OCI-LY3 (cell line): ENCODE measurements around the gene FUT8.

ENCODE experiments used
- H2AFZ ChIP-seq: fragments of 200-600, 300-600 bp; shearing (Covaris generic); 2 replicates; pipeline ENCODE4 v1.6.0; 2014; ENCODE audit warnings: antibody characterized with exemption, low read depth, low read length
- H3K27ac ChIP-seq: fragments of 200-600, 300-600 bp; sonication (generic); 2 replicates; pipeline ENCODE4 v1.5.1; 2014; ENCODE audit warnings: mild to moderate bottlenecking, low read length, moderate library complexity, mixed read lengths
- H3K27me3 ChIP-seq: fragments of 200-600, 300-600 bp; sonication (generic); 2 replicates; pipeline ENCODE4 v1.6.1; 2014; ENCODE audit warnings: low read depth, low read length, mixed read lengths
- H3K36me3 ChIP-seq: fragments of 200-600, 300-600 bp; sonication (generic); replicated peaks from 2 replicates; pipeline ENCODE3; 2014; ENCODE audit warnings: low read depth, low read length, mixed read lengths
- H3K4me1 ChIP-seq: fragments of 300-600, 200-600 bp; sonication (generic); 2 replicates; pipeline ENCODE4 v1.6.1; 2014; ENCODE audit warnings: low read length, mixed read lengths
- H3K4me2 ChIP-seq: fragments of 200-600, 300-600 bp; sonication (generic); 2 replicates; pipeline ENCODE4 v1.6.1; 2014; ENCODE audit warnings: low read length, mixed read lengths
- H3K4me3 ChIP-seq: fragments of 300-600, 200-600 bp; sonication (generic); 2 replicates; pipeline ENCODE4 v1.5.1; 2014; ENCODE audit warnings: antibody characterized with exemption, mild to moderate bottlenecking, low read length, moderate library complexity
- H3K79me2 ChIP-seq: fragments of 300-600, 200-600 bp; shearing (Covaris generic); 2 replicates; pipeline ENCODE4 v1.6.1; 2014; ENCODE audit warnings: mild to moderate bottlenecking, low read length, mixed read lengths
- H3K9ac ChIP-seq: fragments of 300-600, 200-600 bp; shearing (Covaris generic); 2 replicates; pipeline ENCODE4 v1.6.0; 2014; ENCODE audit warnings: mild to moderate bottlenecking, low read length, moderate library complexity
- H3K9me3 ChIP-seq: fragments of 200-600, 300-600 bp; shearing (Covaris generic); 2 replicates; pipeline ENCODE4 v1.6.1; 2014; ENCODE audit warnings: low read length, mixed read lengths; ENCODE audit not compliant: insufficient read depth
- H4K20me1 ChIP-seq: fragments of 200-600, 300-600 bp; sonication (generic); 2 replicates; pipeline ENCODE4 v1.6.1; 2016; ENCODE audit warnings: low read length, mixed read lengths; ENCODE audit not compliant: insufficient read depth
- EZH2phosphoT487 ChIP-seq: fragments of 200-600 bp; shearing (Covaris generic); IDR thresholded peaks from 2 replicates; pipeline ENCODE4 v1.6.1; 2018; ENCODE audit warnings: antibody characterized with exemption, mixed run types, low read depth
- TF ChIP-seq, protein P1 (sequence below): fragments of 200-600, 300-600 bp; sonication (generic); IDR thresholded peaks from 2 replicates; pipeline ENCODE4 v1.5.1; 2014; ENCODE audit warnings: antibody characterized with exemption, low read length, low read depth

FUT8 gene

DNA sequence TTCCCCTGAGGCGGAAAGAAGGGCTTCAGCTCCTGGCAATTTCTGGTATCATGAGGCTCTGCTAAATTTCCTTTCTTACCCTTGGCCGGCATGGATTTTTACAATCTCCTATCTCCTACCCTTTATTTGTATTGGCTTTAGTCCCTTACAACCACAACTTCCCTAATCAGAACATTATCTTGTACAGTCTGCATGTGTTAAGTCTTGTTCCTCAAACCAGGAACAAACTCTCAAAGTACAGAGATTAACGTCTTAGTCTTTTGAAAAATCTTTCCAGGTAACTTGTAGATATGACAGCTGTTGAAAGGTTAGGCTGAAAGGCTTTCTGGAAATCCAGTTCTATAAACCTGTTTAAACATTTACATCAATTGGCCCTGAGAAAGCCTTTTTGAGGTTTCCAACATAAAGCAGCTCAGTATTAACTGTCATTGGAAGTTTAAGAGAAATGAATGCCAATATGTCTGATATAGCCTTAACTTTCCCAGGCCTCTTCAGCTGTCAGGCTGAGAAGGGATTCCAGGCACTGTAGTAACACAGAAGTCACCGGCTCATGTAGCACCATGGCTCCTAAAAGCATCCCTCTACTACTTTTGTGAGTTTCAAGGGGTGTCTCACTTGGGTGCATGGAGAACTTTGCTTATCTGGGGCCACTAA lies 360.5 kb downstream of the FUT8 start:
- Histone ChIP-seq H3K4me2 (no peak overlapping the region), H3K79me2 (no peaks in the 10 kb centered on the region), H3K27ac (no peak overlapping the region), H3K36me3 (no peaks in the 10 kb centered on the region), H3K9ac (no peak overlapping the region), H3K4me1 (no peaks in the 10 kb centered on the region), H4K20me1 (no peaks in the 10 kb centered on the region), H3K27me3 (0 out of 2 replicates have a peak, but pooled peaks cover 4% of the 10 kb centered on the region), H3K4me3 (no peak overlapping the region), H3K9me3 (no peaks in the 10 kb centered on the region), H2AFZ (no peak overlapping the region)
- TF ChIP-seq EZH2phosphoT487 = no peak
- TF ChIP-seq, protein P1, sequence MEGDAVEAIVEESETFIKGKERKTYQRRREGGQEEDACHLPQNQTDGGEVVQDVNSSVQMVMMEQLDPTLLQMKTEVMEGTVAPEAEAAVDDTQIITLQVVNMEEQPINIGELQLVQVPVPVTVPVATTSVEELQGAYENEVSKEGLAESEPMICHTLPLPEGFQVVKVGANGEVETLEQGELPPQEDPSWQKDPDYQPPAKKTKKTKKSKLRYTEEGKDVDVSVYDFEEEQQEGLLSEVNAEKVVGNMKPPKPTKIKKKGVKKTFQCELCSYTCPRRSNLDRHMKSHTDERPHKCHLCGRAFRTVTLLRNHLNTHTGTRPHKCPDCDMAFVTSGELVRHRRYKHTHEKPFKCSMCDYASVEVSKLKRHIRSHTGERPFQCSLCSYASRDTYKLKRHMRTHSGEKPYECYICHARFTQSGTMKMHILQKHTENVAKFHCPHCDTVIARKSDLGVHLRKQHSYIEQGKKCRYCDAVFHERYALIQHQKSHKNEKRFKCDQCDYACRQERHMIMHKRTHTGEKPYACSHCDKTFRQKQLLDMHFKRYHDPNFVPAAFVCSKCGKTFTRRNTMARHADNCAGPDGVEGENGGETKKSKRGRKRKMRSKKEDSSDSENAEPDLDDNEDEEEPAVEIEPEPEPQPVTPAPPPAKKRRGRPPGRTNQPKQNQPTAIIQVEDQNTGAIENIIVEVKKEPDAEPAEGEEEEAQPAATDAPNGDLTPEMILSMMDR = no peak

DNA sequence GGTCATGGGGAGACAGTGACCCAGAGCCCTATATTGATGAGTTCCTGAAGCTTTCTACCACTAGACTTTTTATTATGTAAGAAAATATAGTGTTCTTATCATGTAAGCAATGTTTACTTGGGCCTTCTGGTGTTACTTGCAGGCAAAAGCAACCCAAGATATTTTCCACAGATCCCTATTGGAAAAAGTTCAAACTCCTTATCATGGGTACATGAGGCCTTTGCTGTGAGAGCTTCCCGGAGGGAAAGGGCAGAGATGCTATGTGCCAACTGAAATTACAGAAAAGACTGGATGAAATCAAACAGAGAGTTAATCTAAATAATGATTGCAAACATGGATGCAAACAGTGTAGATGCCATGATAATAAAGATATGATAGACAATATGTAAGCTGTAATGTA lies 361.5 kb downstream of the FUT8 start:
- H2AFZ ChIP-seq = no peak overlapping the region
- no peaks in the 10 kb centered on the region for H3K36me3 ChIP-seq
- H3K9ac ChIP-seq = no peak overlapping the region
- no peak overlapping the region for H3K4me2 ChIP-seq
- no peak overlapping the region for H3K27ac ChIP-seq
- 0 out of 2 replicates have a peak, but pooled peaks cover 4% of the 10 kb centered on the region for H3K27me3 ChIP-seq
- TF ChIP-seq, protein P1 = no peak
- no peak for TF ChIP-seq EZH2phosphoT487
- no peaks in the 10 kb centered on the region for H3K9me3 ChIP-seq
- H3K79me2 ChIP-seq = no peaks in the 10 kb centered on the region
- no peaks in the 10 kb centered on the region for H4K20me1 ChIP-seq
- no peaks in the 10 kb centered on the region for H3K4me1 ChIP-seq
- H3K4me3 ChIP-seq = no peak overlapping the region

DNA sequence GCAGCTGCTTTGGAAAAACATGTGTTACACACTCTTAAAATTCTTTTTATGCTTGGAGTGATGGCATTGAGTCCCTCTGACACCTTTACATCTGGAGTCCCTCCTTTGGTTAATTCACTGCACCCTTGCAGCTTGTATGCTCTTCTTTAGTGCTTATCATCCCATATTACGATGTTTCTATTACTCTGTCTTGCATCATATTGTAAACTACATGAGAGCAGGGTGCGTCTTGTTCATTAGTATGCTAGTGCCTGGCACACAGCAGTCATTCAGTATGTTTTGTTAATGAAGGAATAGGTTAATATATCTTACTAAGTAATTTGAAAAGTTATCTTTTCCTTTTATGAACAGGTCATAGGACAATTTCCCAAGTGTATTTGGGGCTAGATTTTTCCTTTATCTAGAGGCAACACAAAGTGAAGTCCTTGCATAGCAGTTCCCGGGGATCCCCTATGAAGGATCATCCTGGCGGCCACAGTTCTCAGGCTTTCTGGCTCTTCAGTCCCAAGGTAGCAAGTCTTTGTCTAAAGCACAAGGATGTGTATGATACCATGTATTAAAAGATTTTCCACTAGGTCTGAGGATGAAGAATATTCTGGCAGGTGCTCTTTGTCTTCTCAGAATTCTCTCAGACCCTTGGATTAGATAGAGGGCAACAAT lies 363.8 kb downstream of the FUT8 start:
- no peak for TF ChIP-seq EZH2phosphoT487
- TF ChIP-seq, protein P1 = no peak
- Histone ChIP-seq H4K20me1 (no peaks in the 10 kb centered on the region), H3K79me2 (no peaks in the 10 kb centered on the region), H3K4me3 (no peak overlapping the region), H3K36me3 (no peaks in the 10 kb centered on the region), H3K4me2 (no peak overlapping the region), H3K27ac (no peak overlapping the region), H3K27me3 (0 out of 2 replicates have a peak, but pooled peaks cover 8% of the 10 kb centered on the region), H2AFZ (no peak overlapping the region), H3K9ac (no peak overlapping the region), H3K4me1 (no peaks in the 10 kb centered on the region), H3K9me3 (no peaks in the 10 kb centered on the region)

DNA sequence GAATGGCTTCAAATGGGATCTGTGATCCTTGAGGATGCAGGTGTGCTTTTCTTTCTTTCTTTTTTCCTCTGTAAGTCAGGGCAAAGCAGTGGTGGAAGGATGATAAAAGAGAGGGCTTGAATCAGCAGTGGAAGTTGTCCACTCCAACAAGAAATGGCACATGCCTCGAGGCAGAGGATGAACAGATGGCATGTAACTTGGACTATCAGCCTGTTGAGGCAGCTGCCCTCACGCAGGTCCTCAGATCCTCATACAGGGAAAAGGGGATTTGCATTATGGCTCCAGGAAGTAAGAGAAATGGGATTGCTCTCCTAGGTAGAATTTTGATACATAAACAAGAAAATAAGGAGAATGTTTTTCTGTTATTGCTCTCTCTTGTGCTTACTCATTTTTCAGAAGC lies 368.0 kb downstream of the FUT8 start:
- no peak overlapping the region for H3K4me2 ChIP-seq
- no peaks in the 10 kb centered on the region for H3K79me2 ChIP-seq
- H3K4me3 ChIP-seq = no peak overlapping the region
- no peak overlapping the region for H3K27ac ChIP-seq
- H3K27me3 ChIP-seq = 0 out of 2 replicates have a peak, but pooled peaks cover 11% of the 10 kb centered on the region
- H2AFZ ChIP-seq = no peak overlapping the region
- H3K9ac ChIP-seq = no peak overlapping the region
- no peak for TF ChIP-seq EZH2phosphoT487
- TF ChIP-seq, protein P1 = no peak
- no peaks in the 10 kb centered on the region for H3K36me3 ChIP-seq
- H4K20me1 ChIP-seq = no peaks in the 10 kb centered on the region
- no peaks in the 10 kb centered on the region for H3K4me1 ChIP-seq
- H3K9me3 ChIP-seq = no peaks in the 10 kb centered on the region
